HL-60 (cell line): ENCODE results near the gene AP4S1.

Experiments used
- CTCF ChIP-seq: IDR thresholded peaks from one replicate; pipeline ENCODE4 v1.5.1; 2011; ENCODE audit warnings: low read length, control low read depth, inconsistent platforms; ENCODE audit not compliant: insufficient read depth
- REST ChIP-seq: IDR thresholded peaks from 2 replicates; pipeline ENCODE4 v1.6.1; 2012; ENCODE audit warnings: low read depth; ENCODE audit not compliant: insufficient replicate concordance
- SPI1 ChIP-seq: IDR thresholded peaks from 2 replicates; pipeline ENCODE4 v1.6.1; 2012; ENCODE audit warnings: low read depth, mild to moderate bottlenecking, borderline replicate concordance

- TF ChIP-seq CTCF (no peak), REST (no peak), SPI1 (no peak)
Observed at GRCh38 chr14:31043379-31043778, 17.9 kb downstream of the AP4S1 start.
